Measurements from ENCODE around the gene KRT77. TPM values are rescaled to one million over a fixed set of nuclear protein-coding genes. Genes with fewer than 3 reads are reported as not detected.
"Not testable (repeated sequence)": the region's sequence is repeated elsewhere in the genome, so short reads cannot be mapped to it uniquely, and the experiment has no call there.

KRT77 gene
- total RNA-seq = 0.10 TPM

DNA sequence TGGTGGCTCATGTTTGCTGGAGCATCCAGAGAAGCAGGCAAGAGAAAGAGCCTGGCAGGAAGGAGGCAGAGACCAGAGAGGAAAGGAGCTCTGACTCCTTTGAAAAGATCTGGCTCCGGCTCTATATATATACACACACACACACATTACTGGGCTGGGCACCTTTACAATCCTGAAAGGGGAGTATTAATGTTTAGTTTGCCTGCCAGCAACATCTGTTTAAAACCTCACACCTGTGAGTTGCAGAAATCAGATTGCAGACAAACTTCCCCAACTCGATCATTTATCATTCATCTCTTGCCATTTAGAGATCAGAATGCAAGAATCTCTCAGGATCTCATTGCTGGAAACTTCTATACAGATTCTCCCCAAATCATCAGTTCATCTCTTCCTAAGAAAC is at the start of gene KRT77:
TSS of gene KRT77 (minus strand) at position 101 of the 400 bp plus-strand sequence. CDS start at position 11, 90 bp downstream.
- DNase-seq = no peak

GRCh38 chr12:52752516-52752915 is 49.2 kb upstream of the KRT77 start:
- DNase-seq = no peak

GRCh38 chr12:52751795-52752194 is 48.5 kb upstream of the KRT77 start:
- no peak for DNase-seq

DNA sequence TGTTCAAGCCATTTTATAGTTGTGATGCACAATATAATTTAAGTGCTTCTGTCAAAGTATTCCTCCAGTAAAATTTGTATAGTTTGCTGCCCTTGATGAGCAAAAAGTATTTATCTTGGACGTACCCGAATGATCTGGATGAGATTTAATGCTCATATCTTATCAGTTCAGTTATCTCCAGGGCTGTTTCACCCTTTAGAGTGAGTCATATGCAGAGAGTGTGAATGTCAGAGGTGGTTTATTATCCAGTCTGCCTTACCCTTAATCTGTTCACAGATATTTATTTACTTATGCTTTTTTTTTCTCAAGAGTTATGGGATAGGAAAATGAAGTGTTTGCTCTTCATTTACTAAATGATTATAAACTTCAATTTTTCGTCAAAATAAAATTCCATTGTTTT is 47.2 kb upstream of the KRT77 start:
- DNase-seq = not testable (repeated sequence)

DNA sequence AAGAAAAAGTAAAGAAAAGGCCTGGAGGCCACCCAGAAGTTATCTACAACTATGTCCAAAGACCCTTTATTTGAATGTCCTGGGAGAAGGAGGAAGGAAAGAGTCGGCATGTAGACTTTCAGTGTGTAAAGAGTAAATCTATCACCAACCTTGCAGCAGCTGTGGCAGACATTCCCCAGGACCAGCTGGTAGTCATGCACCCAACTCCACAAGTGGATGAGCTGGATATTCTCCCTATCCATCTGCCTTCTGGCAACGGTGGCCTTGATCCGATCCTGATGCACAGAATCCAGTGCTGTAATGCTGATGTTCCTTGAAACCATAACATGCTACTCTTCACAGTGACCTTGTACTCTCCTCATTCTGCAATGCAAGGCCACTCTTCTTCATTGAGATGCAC is 46.5 kb upstream of the KRT77 start:
- DNase-seq = no peak

DNA sequence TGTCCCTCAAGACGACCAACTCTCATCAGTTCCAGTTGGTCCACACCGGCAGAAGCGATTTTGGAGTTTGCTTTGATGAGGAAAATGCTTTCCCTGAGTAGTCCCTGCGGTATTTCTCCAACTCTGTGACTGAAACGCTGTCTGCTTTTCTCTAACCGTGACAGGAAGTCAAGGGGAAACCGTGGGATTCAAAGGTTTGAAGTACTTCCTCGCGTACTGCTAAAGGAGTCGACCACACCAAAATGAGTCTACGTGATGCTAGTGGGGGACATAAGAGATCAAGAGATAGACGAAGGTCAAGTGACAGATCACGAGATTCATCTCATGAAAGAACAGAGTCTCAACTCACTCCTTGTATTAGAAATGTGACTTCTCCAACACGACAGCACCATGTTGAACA is 45.3 kb upstream of the KRT77 start:
- DNase-seq = no peak

- no peak for DNase-seq
Measured at GRCh38 chr12:52745554-52745953, 42.2 kb upstream of the KRT77 start.

DNA sequence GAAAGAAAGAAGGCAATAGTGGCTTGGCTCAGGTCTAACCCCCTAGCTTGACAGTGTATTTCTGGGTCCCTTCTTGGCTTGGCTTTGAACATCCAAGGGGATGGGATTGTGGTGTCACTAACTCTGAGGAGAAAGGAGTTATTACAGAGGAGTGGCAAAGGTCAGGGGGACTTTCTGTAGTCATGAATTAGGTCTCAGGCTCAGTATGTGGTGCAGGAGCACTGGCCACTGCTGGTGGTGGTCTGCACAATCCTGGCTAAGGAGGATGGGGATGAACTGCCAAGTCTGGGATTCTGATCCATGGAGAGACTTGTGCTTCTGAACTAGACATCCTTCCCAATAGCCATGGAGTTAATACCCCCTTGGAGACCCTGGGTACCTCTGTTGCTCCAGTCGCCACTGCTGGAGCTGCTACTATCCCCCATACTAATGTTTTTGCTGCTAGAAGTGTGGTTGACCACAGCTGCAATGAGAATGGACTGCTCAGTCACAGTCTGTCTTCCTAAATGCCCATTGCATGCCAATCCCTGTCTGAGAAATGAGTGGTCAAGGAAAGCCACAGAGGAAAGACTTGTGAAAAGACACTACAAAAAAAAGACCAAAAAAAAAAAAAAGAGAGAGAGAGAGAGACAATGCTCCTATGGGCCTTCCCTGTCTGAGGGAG is 41.3 kb upstream of the KRT77 start:
- no peak for DNase-seq

- DNase-seq = no peak
Measured at GRCh38 chr12:52742822-52743457, 39.6 kb upstream of the KRT77 start.

GRCh38 chr12:52742196-52742580 is 38.9 kb upstream of the KRT77 start:
- DNase-seq = no peak

- peak; percentile 92 for DNase-seq
Measured at GRCh38 chr12:52741375-52742195, 38.3 kb upstream of the KRT77 start.

GRCh38 chr12:52740584-52740983 is 37.3 kb upstream of the KRT77 start:
- DNase-seq = peak; percentile 2

DNA sequence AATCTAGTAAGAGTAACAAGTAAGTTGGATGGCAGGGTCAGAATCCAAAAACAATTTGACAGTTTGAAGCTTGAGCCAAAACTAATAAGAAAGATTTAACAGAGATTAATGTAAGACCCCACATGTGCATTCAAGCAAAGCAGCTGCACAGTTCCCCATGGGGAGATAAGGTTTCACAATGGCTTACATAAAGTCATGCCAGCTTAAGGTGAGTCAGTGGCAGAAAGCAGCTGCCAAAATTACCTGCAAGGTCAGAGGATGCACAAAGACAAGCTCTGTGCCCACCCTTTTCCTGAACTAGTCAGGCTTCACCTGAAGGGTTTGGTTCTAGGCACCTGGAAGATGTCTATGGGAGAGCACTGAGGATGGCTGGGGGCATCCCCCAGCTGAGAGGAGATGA is 36.6 kb upstream of the KRT77 start:
- DNase-seq = no peak

DNA sequence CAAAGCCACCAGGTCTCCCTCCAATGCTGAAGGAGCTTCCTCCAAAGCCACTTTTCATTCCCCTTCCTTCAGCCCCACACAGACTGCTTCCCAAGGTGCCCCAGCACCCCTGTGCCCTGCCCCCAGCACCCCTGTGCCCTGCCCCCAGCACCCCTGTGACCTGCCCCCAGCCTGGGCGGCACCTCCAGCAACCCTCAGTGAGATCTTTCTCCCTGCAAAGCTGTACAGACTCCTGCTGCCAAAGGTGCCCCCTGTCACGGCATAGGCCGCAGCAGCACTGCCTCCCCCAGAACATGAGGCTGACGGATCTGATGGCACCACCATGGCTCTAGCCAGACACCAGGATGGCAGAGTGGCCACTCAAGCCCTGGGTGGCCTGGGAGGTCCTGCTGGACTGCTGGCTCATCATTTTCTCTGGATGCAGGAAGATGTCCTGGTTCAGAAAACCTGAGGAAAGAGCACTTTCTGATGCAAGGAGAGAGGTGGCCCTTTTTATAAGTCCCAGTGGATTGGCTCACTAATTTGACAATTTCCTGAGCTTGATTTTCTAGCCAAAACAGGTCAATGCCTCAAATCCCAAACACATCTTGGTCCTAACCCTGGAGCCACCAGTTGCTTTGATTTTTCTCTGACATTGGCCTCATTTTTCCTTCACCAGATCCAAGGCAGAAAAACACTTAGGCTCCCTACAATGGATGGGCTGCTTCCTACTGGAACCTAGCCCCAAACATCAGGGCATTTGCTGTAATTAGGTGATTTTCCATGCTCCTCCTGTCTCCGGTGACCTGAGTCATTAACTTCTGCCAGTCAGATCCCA is 32.7 kb upstream of the KRT77 start:
- no peak for DNase-seq

GRCh38 chr12:52735106-52735505 is 31.8 kb upstream of the KRT77 start:
- no peak for DNase-seq

DNA sequence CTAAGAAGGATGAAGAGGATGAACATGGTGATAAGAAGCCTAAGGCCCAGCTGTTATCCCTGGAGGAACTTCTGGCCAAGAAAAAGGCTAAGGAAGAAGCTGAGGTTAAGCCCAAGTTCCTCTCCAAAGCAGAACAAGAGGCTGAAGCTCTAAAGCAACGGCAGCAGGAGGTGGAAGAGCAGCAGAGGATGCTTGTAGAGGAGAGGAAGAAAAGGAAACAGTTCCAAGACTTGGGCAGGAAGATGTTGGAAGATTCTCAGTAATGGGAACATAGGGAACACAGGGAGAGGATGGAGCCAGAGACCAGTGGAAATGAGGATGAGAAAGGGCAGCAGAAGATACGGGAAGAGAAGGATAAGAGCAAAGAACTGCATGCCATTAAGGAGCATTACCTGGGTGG is 27.5 kb upstream of the KRT77 start:
- no peak for DNase-seq

GRCh38 chr12:52730383-52730782 is 27.1 kb upstream of the KRT77 start:
- no peak for DNase-seq

DNA sequence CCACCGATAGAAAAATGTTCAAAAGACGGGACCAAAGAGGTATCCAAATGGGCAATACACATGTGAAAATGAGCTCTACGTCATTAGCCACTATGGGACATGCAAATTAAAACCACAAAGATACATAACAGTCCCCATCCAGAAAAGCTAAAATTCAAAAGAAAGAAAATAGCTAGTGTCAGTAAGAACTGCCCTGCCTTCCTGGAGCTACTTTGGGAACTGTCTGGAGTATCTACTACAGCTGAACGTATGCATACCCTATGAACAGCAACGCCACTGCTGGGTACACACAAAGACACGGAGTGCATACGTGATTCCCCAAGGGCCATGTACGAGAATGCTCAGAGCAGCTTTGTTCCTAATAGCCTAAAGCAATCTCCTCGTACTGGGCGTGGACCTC is 25.8 kb upstream of the KRT77 start:
- DNase-seq = no peak

DNA sequence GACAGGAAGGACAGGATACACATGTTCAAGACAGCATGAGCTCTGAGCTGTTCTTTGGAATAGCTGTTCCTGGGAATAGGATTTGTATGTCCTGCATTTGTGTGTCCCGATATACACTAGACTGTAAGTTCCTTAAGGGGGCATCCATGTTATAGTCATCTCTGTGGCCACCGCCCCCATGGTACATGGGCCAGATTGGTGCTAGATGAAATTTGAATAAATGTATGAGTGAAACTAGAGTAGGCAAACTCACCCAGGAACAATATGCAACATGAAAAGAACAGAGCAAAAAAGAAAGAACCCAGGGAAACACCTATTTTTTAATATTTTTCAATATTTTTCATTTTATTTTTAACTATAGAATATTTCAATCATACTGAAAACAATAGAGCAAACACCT is 25.1 kb upstream of the KRT77 start:
- DNase-seq = no peak

- no peak for DNase-seq
Measured at GRCh38 chr12:52727037-52727436, 23.7 kb upstream of the KRT77 start.

DNA sequence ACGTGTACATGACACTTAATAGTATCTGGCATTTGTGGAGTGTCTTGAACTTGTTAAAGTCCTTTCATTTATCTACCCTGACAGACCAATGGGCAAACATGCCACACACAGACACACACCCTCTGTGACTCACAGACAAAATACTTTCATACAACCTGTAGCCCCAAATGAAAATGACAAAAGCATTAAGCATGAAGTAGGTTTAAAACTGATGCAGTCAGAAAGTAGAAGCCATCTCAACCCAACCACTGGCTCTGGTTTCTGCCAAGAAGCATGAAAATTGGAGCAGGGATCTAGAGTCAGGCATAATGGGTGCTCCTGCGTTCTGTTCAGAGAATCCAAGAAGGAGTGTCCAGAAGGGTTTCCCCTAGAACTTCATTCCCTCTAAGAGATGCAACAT is 23.1 kb upstream of the KRT77 start:
- no peak for DNase-seq

GRCh38 chr12:52724384-52724783 is 21.1 kb upstream of the KRT77 start:
- DNase-seq = no peak

DNA sequence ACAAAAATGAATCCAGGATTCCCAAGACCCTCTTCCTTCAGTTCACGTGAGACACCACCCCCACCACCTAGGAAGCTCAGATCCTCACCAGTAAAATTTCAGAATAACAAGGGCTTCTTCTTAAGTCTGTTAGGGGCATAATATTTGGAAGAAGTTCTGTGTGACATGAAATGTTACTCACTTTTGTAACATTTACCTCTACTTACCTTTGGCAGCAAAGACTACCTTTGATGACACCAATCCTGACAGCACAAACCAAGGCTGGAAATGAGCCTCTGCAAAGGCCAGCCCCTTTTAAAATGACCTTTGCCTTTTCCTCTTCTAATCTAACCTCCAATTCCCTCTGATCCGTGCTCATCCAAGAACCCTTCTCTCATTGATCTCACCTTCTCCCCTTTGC is 19.4 kb upstream of the KRT77 start:
- no peak for DNase-seq
